H1 (cell line): ENCODE measurements around the gene DUXB. TPM values are rescaled to one million over a fixed set of nuclear protein-coding genes. Genes with fewer than 3 reads are reported as not detected.

Source experiments
- CTCF ChIA-PET: fragments of 300-600 bp; sonication (Branson Sonifier 250); formaldehyde crosslinking; loops from one replicate; lab custom pipeline; 2021; ENCODE audit not compliant: partially characterized antibody; lab: Charles Lee
- POLR2A ChIA-PET: fragments of 300-600 bp; sonication (Branson Sonifier 250); formaldehyde crosslinking; loops from one replicate; lab custom pipeline; 2021; ENCODE audit warnings: inconsistent platforms; ENCODE audit not compliant: partially characterized antibody; lab: Charles Lee
- DNase-seq, 2 experiments: peaks; one replicate each; pipeline versions ENCODE4 v3.0.0 to v3.0.0-alpha.2; 2010 to 2022; ENCODE audit warnings: low spot score in 2 of 2, low read depth in 1 of 2, mixed read lengths in 1 of 2
- FAIRE-seq: peaks from 2 replicates; lab custom pipeline; 2011; peaks lifted over from hg19 to GRCh38; lab: Jason Lieb, UNC
- H2AFZ ChIP-seq: 2 replicates; pipeline ENCODE4 v1.8.1; 2012; ENCODE audit warnings: low read length, inconsistent platforms
- H2AK5ac ChIP-seq: 2 replicates; pipeline ENCODE4 v1.6.1; 2013; ENCODE audit warnings: low read depth, low read length
- H2BK120ac ChIP-seq: replicated peaks from 2 replicates; pipeline ENCODE3; 2013; ENCODE audit warnings: low read depth, low read length, inconsistent platforms
- H2BK12ac ChIP-seq: 2 replicates; pipeline ENCODE4 v1.6.1; 2013; ENCODE audit warnings: low read depth, low read length
- H2BK15ac ChIP-seq: 2 replicates; pipeline ENCODE4 v1.6.1; 2013; ENCODE audit warnings: low read length
- H2BK20ac ChIP-seq: 2 replicates; pipeline ENCODE4 v1.6.1; 2013; ENCODE audit warnings: low read length
- H2BK5ac ChIP-seq: 2 replicates; pipeline ENCODE4 v1.6.1; 2013; ENCODE audit warnings: low read depth, low read length
- H3K14ac ChIP-seq: 2 replicates; pipeline ENCODE4 v1.6.1; 2013; ENCODE audit warnings: inconsistent platforms; ENCODE audit not compliant: insufficient read length
- H3K18ac ChIP-seq: 2 replicates; pipeline ENCODE4 v1.6.1; 2013; ENCODE audit warnings: low read length; ENCODE audit errors: extremely low read depth
- H3K23ac ChIP-seq: 2 replicates; pipeline ENCODE4 v1.6.1; 2013; ENCODE audit warnings: inconsistent platforms; ENCODE audit not compliant: insufficient read length
- H3K23me2 ChIP-seq: 2 replicates; pipeline ENCODE4 v1.6.1; 2013; ENCODE audit warnings: low read depth, low read length
- H3K27ac ChIP-seq: 2 replicates; pipeline ENCODE4 v1.6.1; 2011; ENCODE audit warnings: low read depth, low read length, inconsistent platforms
- H3K27me3 ChIP-seq, 4 experiments: replicated peaks in 1 of 4; 1 replicate in 1 of 4; 2 replicates in 3 of 4; pipeline versions ENCODE4 v1.6.1 to v1.8.1; 2011 to 2013; ENCODE audit warnings: low read length in 3 of 4, mild to moderate bottlenecking in 3 of 4, inconsistent platforms in 2 of 4, mixed read lengths in 2 of 4, moderate library complexity in 1 of 4; ENCODE audit not compliant: control insufficient read depth in 3 of 4, insufficient read depth in 3 of 4; ENCODE audit errors: extremely low read depth in 1 of 4
- H3K36me3 ChIP-seq, 4 experiments: 2 replicates each; pipeline versions ENCODE4 v1.6.1 to v1.8.1; 2011 to 2013; ENCODE audit warnings: mild to moderate bottlenecking in 4 of 4, low read length in 3 of 4, moderate library complexity in 2 of 4, control low read depth in 1 of 4, inconsistent platforms in 1 of 4; ENCODE audit not compliant: insufficient read depth in 4 of 4, control insufficient read depth in 2 of 4
- H3K4ac ChIP-seq: replicated peaks from 2 replicates; pipeline ENCODE3; 2013; ENCODE audit warnings: low read length, low read depth, mixed read lengths, inconsistent platforms; ENCODE audit not compliant: insufficient read length
- H3K4me1 ChIP-seq, 4 experiments: replicated peaks in 1 of 4; 1 replicate in 1 of 4; 2 replicates in 3 of 4; pipeline versions ENCODE4 v1.6.1 to v1.8.1; 2011 to 2013; ENCODE audit warnings: low read length in 3 of 4, inconsistent platforms in 2 of 4, mixed read lengths in 1 of 4; ENCODE audit not compliant: insufficient read depth in 4 of 4, control insufficient read depth in 3 of 4
- H3K4me2 ChIP-seq, 2 experiments: 2 replicates each; pipeline versions ENCODE4 v1.6.1 to v1.8.1; 2011 to 2013; ENCODE audit warnings: low read depth in 2 of 2, low read length in 2 of 2, control low read depth in 1 of 2, inconsistent platforms in 1 of 2, mild to moderate bottlenecking in 1 of 2; ENCODE audit not compliant: insufficient read depth in 1 of 2
- H3K4me3 ChIP-seq, 4 experiments: fragments of 200-600, 300-600 bp in 1 of 4; sonication (generic), shearing (Covaris generic), sonication (Bioruptor Twin) in 1 of 4; 2 replicates each; pipeline versions ENCODE4 v1.5.1 to v1.8.1; 2011 to 2016; ENCODE audit warnings: low read length in 4 of 4, low read depth in 3 of 4, control low read depth in 2 of 4, inconsistent platforms in 2 of 4, mild to moderate bottlenecking in 2 of 4, mixed read lengths in 1 of 4, moderate library complexity in 1 of 4; ENCODE audit not compliant: insufficient read depth in 2 of 4; ENCODE audit errors: extremely low read depth in 1 of 4
- H3K56ac ChIP-seq: replicated peaks from 2 replicates; pipeline ENCODE3; 2013; ENCODE audit warnings: low read depth, mild to moderate bottlenecking, mixed read lengths, low read length, inconsistent platforms; ENCODE audit not compliant: insufficient read length
- H3K79me1 ChIP-seq: 2 replicates; pipeline ENCODE4 v1.6.1; 2013; ENCODE audit warnings: low read depth, low read length, control low read depth
- H3K79me2 ChIP-seq, 2 experiments: 2 replicates each; pipeline versions ENCODE4 v1.6.1 to v1.8.1; 2012 to 2013; ENCODE audit warnings: low read length in 2 of 2, mild to moderate bottlenecking in 2 of 2, inconsistent platforms in 1 of 2; ENCODE audit not compliant: insufficient read depth in 2 of 2, control insufficient read depth in 1 of 2
- H3K9ac ChIP-seq, 4 experiments: replicated peaks in 1 of 4; 1 replicate in 1 of 4; 2 replicates in 3 of 4; pipeline versions ENCODE4 v1.6.1 to v1.8.1; 2011 to 2013; ENCODE audit warnings: low read depth in 3 of 4, low read length in 3 of 4, control low read depth in 2 of 4, mild to moderate bottlenecking in 2 of 4, moderate library complexity in 2 of 4, inconsistent platforms in 1 of 4; ENCODE audit errors: extremely low read depth in 1 of 4
- H3K9me3 ChIP-seq, 2 experiments: 2 replicates each; pipeline versions ENCODE4 v1.6.1 to v1.8.1; 2012 to 2013; ENCODE audit warnings: mild to moderate bottlenecking in 2 of 2, moderate library complexity in 2 of 2, control low read depth in 1 of 2, inconsistent platforms in 1 of 2, low read depth in 1 of 2, low read length in 1 of 2, mixed read lengths in 1 of 2; ENCODE audit not compliant: insufficient read depth in 2 of 2
- H4K20me1 ChIP-seq, 2 experiments: replicated peaks in 1 of 2; 2 replicates each; pipeline versions ENCODE3 to v1.8.1; 2011 to 2013; ENCODE audit warnings: inconsistent platforms in 2 of 2, low read length in 2 of 2, mild to moderate bottlenecking in 1 of 2; ENCODE audit not compliant: insufficient read depth in 2 of 2, control insufficient read depth in 1 of 2
- H4K5ac ChIP-seq: 2 replicates; pipeline ENCODE4 v1.6.1; 2013; ENCODE audit warnings: low read length, low read depth, mixed read lengths, inconsistent platforms; ENCODE audit not compliant: insufficient read length
- H4K8ac ChIP-seq: 2 replicates; pipeline ENCODE4 v1.8.0; 2013; ENCODE audit warnings: mild to moderate bottlenecking, moderate library complexity, low read length, inconsistent platforms; ENCODE audit not compliant: insufficient read depth; ENCODE audit errors: extremely low read depth
- H4K91ac ChIP-seq: replicated peaks from 2 replicates; pipeline ENCODE3; 2013; ENCODE audit warnings: low read length, mixed read lengths, inconsistent platforms; ENCODE audit not compliant: insufficient read length
- HDAC6 ChIP-seq: IDR thresholded peaks from one replicate; pipeline ENCODE4 v1.7.1; 2012; ENCODE audit warnings: low read depth, mild to moderate bottlenecking, inconsistent platforms, low read length, moderate library complexity
- JUN ChIP-seq: IDR thresholded peaks from 2 replicates; pipeline ENCODE4 v1.6.1; 2011; ENCODE audit warnings: low read depth, mild to moderate bottlenecking, improper control_type of control experiment, low read length
- POLR2A ChIP-seq, 2 experiments: IDR thresholded peaks; 1 replicate in 1 of 2; 2 replicates in 1 of 2; pipeline ENCODE4 v1.6.1; 2011; ENCODE audit warnings: low read depth in 2 of 2, low read length in 2 of 2, mild to moderate bottlenecking in 2 of 2; ENCODE audit errors: control extremely low read depth in 1 of 2
- WGBS, 2 experiments: shearing (Covaris generic) in 1 of 2; methylation state at CpG; one replicate each; pipeline versions ENCODE4 v1.1.6 to v1.1.7; 2013 to 2015; ENCODE audit warnings: low lambda C conversion rate in 2 of 2, mixed read lengths in 2 of 2, inconsistent platforms in 1 of 2, low coverage in 1 of 2, missing lambda C conversion rate in 1 of 2; ENCODE audit not compliant: insufficient replicate concordance in 2 of 2, insufficient coverage in 1 of 2, insufficient read length in 1 of 2; ENCODE audit errors: extremely low coverage in 1 of 2, missing lambda C conversion rate in 1 of 2; 5-methylcytosine and 5-hydroxymethylcytosine counted together
- polyA plus RNA-seq, 7 experiments: library from polyadenylated mRNA; depleted of rRNA in 3 of 7; stranded (reverse) in 5 of 7; unstranded in 2 of 7; fragments of >200 nt in 5 of 7; fragments of 200-250 nt in 2 of 7; gene quantifications; 1 replicate in 5 of 7; 2 replicates in 1 of 7; 4 replicates in 1 of 7; pipeline versions ENCODE4 v1.2.1 to v1.2.3, GENCODE V29; 2011 to 2013; ENCODE audit warnings: missing spikeins in 2 of 7, mixed read lengths in 2 of 7
- total RNA-seq: library from RNA; stranded (reverse); fragmentation: NEBNext Ultra II Directional; extraction: Animal tissue kit (Norgen Biotek cat#: 25700); gene quantifications from 2 replicates; pipeline ENCODE4 v1.2.1, GENCODE V29; 2021

DUXB gene
- total and polyA plus RNA-seq, 2 of the 8 experiments (the other 6 are each of a cell fraction or from before 2014, with no cell fraction given), result not detected

DNA sequence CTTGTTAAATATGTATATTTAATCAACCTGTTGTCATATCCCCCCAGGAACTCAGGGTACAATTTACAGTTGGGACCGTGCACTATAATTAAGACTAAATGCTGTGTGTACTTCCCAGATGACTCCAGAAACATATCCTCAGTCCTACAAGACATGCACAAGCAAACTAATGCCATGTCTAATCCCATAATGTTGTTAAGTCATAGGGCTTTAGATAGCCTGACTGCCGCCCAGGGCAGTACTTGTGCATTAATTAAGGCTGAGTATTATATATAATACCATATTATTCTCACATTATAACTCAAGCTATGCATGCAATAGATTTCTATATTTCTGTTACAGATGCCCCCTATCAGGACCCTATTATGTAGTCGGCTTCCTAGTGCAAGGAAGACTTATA is 45.1 kb upstream of the DUXB start:
- H3K79me1 ChIP-seq, result no peaks in the 10 kb centered on the region
- no peak overlapping the region for H2BK12ac ChIP-seq
- no peak overlapping the region for H3K4me2 ChIP-seq
- H3K4me1 ChIP-seq, result no peaks in the 10 kb centered on the region
- H3K4ac ChIP-seq, result no peak overlapping the region
- no peaks in the 10 kb centered on the region for H3K27me3 ChIP-seq
- no peak overlapping the region for H4K91ac ChIP-seq
- H3K23me2 ChIP-seq, result no peaks in the 10 kb centered on the region
- H3K14ac ChIP-seq, result no peak overlapping the region
- no peak overlapping the region for H4K8ac ChIP-seq
- CTCF ChIA-PET, result interaction anchor here (1.2 kb wide), 1 partner anchor 12 kb away, joined by 4 read pairs; no protein-coding TSS in a partner anchor
- no peak overlapping the region for H3K56ac ChIP-seq
- H2AK5ac ChIP-seq, result no peak overlapping the region
- no peak overlapping the region for H2BK15ac ChIP-seq
- no peak overlapping the region for H2BK5ac ChIP-seq
- H2BK20ac ChIP-seq, result no peak overlapping the region
- peaks cover 34 to 35% of the 10 kb centered on the region in 2 experiments for H3K9me3 ChIP-seq
- H3K4me3 ChIP-seq, result no peak overlapping the region
- H3K27ac ChIP-seq, result no peak overlapping the region
- no peak overlapping the region for H3K23ac ChIP-seq
- H2AFZ ChIP-seq, result no peak overlapping the region
- no peak overlapping the region for H3K18ac ChIP-seq
- H3K36me3 ChIP-seq, result no peaks in the 10 kb centered on the region
- WGBS, 2 experiments, result 85% methylated on average over 3 of the region's 3 CpGs; no CpG with 5 or more reads in 1 of the 2 experiments
- no peak overlapping the region for H4K5ac ChIP-seq
- no peak overlapping the region for H3K9ac ChIP-seq
- POLR2A ChIA-PET, result no interaction called here
- no peak overlapping the region for H2BK120ac ChIP-seq
- H4K20me1 ChIP-seq, result no peaks in the 10 kb centered on the region
- no peak for DNase-seq
- FAIRE-seq, result no peak
- TF ChIP-seq POLR2A (IDR thresholded peaks at IDR 0.05; ENCODE audit: control extremely low read depth in 1 of 2, low read depth in 2 of 2, low read length in 2 of 2) (no peak), HDAC6 (no peak), JUN (no peak)
- H3K79me2 ChIP-seq, result no peaks in the 10 kb centered on the region
